ENCODE data around the gene NAB1. TPM values are rescaled to one million over a fixed set of nuclear protein-coding genes. Genes with fewer than 3 reads are reported as not detected.

Gene NAB1
- total and polyA plus RNA-seq, 2 donors (not counting 3 experiments of a cell fraction or from before 2014, with no cell fraction given), result 7.5 to 36.1 TPM

GRCh38 chr2:190653231-190653630 lies 4.3 kb downstream of the NAB1 start:
- H3K9me1 ChIP-seq (replicated peaks; ENCODE audit: control insufficient read depth, extremely low read depth, insufficient read depth, low read length), result no peaks in the 10 kb centered on the region
- peaks cover 72% of the 10 kb centered on the region for H3K79me2 ChIP-seq (ENCODE audit: control insufficient read depth, insufficient read depth, low read length)
- DNase-seq (ENCODE audit: low read depth, low spot score) (no peak), FAIRE-seq (no peak)
- BruUV-seq (replicated peaks), result no TSS peak
- H2AFZ ChIP-seq (ENCODE audit: low read depth, low read length), result no peak overlapping the region
- H3K9ac ChIP-seq (replicated peaks; ENCODE audit: extremely low read depth, insufficient read depth, low read length), result no peak overlapping the region
- ChIA-PET CTCF (interaction anchor here (2.0 to 3.5 kb wide), 2 partner anchors 10 to 25 kb away, joined by 4 to 19 read pairs; no protein-coding TSS in a partner anchor), POLR2A (no interaction called here)
- no peaks in the 10 kb centered on the region for H3K27me3 ChIP-seq (ENCODE audit: control insufficient read depth in 2 of 2, insufficient read depth in 2 of 2, low read length in 2 of 2)
- H3K36me3 ChIP-seq (ENCODE audit: control insufficient read depth in 2 of 2, extremely low read depth in 1 of 2, insufficient read depth in 2 of 2, low read length in 2 of 2), result no peaks in the 10 kb centered on the region
- intact Hi-C loops (cut with micrococcal nuclease), result no loop called here
- H3K27ac ChIP-seq (ENCODE audit: insufficient read depth, low read depth, low read length), result no peak overlapping the region
- H4K20me1 ChIP-seq (replicated peaks; ENCODE audit: control insufficient read depth, extremely low read depth, insufficient read depth, low read length), result peaks cover 3% of the 10 kb centered on the region
- H3K4me1 ChIP-seq (ENCODE audit: control insufficient read depth, extremely low read depth, insufficient read depth, low read length), result peaks cover 15% of the 10 kb centered on the region
- H3K9me3 ChIP-seq (replicated peaks; ENCODE audit: control insufficient read depth, insufficient read depth, low read length), result no peaks in the 10 kb centered on the region
- TF ChIP-seq MAX (IDR thresholded peaks at IDR 0.05; ENCODE audit: insufficient read depth, insufficient read length) (no peak), POLR2A (IDR thresholded peaks at IDR 0.05; ENCODE audit: low read depth, low read length) (no peak), MYC (IDR thresholded peaks at IDR 0.05; ENCODE audit: low read depth, low read length) (no peak), POLR2AphosphoS5 (IDR thresholded peaks at IDR 0.05; ENCODE audit: insufficient read depth, low read depth, low read length) (no peak), CTCF (IDR thresholded peaks at IDR 0.05; ENCODE audit: extremely low read depth in 1 of 2, insufficient read depth in 1 of 2, low read depth in 1 of 2, low read length in 2 of 2) (no peak), EZH2 (IDR thresholded peaks at IDR 0.05; ENCODE audit: borderline replicate concordance, low read depth, low read length, severe bottlenecking) (no peak), FOS (IDR thresholded peaks at IDR 0.05; ENCODE audit: borderline replicate concordance, insufficient read depth, low read length) (no peak), JUN (IDR thresholded peaks at IDR 0.05; ENCODE audit: borderline replicate concordance, insufficient read depth, insufficient read length, low read depth) (no peak)
- H3K4me2 ChIP-seq (ENCODE audit: insufficient read depth, low read length), result no peak overlapping the region
- no peak overlapping the region for H3K4me3 ChIP-seq (replicated peaks in 1 of 3; ENCODE audit: insufficient read depth in 1 of 3, low read depth in 1 of 3, low read length in 3 of 3)
- dilution Hi-C loops (cut with MboI; ENCODE audit: extremely low pct_ligation_motif_present, low sequenced_read_pairs), result no loop called here

All from endothelial cell of umbilical vein (primary cell).